NCI-H146 (cell line): ENCODE data around the gene VWDE.
"Not testable (repeated sequence)": the region's sequence is repeated elsewhere in the genome, so short reads cannot be mapped to it uniquely, and the experiment has no call there.

Experiments used
- DNase-seq: peaks from one replicate; lab custom pipeline; 2025; lab: John Stamatoyannopoulos, UW

The VWDE gene

DNA sequence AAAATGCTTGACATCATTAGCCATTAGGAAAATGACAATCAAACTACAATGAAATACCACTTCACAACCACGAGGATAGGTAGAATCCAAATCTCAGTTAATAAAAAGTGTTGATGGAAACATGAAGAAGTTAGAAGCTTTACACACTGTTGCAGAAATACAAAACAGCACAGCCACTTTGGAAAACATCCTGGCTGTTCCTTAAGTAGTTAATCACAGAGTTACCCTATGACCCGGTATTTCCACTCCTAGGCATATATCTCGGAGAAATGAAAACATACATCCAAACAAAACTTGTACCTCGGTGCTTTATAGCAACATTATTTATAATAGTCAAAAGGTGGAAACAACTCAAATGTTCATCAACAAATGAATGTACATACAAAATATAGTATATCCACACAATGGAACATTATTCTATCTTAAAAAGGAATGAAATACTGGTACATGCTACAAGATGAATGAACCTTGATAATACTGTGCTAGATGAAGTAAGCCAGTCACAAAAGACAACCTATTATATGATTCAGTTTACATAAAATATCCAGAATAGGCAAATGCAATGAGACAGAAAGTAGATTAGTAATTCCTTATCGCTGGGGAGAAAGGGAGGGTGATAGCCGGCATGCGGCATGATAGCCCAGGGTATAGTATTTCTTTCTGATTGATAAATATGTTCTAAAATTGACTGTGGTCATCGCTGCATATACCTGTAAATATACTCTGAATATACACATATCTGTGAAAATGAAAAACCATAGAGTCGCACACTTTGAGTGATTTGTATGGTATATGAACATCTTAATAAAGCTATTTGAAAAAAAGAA is 1.9 kb downstream of the VWDE start:
- DNase-seq = peak; percentile 15

DNA sequence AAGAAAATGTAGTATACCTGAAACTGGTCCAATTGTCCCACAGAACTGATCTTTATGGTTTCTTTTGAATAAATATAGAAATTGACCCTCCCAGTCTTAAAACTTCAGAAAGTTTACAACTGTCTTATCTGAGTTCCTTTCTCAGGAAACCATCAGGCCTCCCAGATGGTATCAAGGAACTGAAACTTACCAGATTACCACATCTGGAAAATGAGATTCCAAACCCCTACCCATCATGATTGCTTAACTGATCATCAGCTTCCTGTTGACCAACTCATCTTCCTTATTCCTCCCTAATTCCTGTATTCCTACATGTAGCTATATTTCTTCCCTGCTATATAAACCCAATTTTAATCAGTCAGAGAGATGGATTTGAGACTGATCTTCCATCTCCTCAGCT is 5.5 kb downstream of the VWDE start:
- no peak for DNase-seq

DNA sequence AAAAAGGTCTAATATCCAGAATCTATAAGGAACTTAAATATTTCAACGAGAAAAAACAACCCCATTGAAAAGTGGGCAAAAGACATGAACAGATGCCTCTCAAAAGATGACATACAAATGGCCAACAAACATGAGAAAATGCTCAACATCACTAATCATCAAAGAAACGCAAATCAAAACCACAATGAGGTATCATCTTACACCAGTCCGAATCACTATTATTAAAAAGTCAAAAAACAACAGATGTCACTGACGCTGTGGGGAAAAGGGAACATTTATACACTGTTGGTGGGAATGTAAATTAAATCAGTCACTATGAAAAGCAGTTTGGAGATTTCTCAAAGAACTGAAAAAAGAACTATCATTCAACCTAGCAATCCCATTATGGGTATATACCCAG is 6.0 kb downstream of the VWDE start:
- no peak for DNase-seq

DNA sequence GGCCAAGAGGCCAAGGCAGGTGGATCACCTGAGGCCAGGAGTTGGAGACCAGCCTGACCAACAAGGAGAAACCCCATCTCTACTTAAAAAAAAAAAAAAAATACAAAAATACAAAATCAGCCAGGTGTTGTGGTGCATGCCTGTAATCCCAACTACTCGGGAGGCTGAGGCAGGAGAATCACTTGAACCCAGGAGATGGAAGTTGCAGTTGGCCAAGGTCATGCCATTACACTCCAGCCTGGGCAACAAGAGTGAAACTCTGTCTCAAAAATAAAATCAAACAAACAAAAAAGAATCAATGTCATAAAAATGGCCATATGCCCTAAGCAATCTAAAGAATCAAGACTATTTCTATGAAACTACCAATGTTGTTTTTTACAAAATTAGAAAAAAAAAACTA is 7.0 kb downstream of the VWDE start:
- DNase-seq = not testable (repeated sequence)

DNA sequence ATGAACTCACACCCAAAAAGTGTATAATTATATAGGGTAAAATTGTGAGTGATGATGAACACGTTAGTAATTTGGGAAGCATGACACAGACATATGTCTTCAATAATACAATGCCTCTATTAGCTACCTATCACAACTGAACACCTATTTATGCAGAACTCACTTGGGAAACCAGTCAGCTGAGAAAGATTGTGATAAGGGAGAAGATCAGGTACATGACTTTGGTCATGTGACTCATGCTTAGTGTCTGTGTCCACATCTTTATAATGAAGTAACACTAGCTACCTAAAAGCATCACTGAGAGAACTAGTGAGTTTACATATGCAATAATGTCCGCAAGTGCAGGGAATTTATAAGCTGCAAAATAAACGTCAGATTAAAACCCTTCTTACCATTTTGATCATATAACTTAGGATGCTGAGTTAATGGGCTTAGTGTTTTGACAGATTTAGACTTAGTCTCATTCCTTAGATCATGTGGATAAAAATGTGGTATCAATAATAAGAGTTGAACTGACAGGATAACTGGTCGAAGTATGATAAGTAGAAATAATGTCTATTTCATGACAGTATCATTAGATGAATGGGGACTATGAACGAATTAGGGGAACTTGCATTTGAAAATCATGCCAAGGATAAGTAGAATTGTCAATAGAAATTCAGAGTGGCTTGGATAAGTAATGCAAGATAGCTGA is 11.6 kb downstream of the VWDE start:
- no peak for DNase-seq

- peak; percentile 80 for DNase-seq
Observed at GRCh38 chr7:12389089-12389700, 14.5 kb downstream of the VWDE start.

GRCh38 chr7:12386313-12386740 is 17.3 kb downstream of the VWDE start:
- DNase-seq = peak; percentile 84

GRCh38 chr7:12385364-12385786 is 18.3 kb downstream of the VWDE start:
- peak; percentile 77 for DNase-seq

DNA sequence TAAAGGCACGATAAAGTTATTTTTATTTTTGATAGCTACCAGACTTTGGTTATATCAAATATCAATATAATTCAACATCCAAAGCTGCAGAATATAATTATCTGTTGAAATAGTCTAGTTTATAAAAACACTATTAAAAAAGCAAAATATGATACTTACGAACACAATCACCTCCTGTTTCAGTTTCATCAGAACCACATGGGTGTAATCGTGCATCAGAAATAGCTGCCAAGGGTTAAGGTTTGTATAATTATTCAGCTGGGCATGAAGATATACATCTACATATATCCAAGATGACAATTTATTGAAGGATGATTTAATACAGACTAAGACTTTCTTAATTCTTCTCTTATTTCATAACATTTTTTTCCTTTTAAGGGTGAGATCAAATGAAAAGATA is 20.3 kb downstream of the VWDE start:
- no peak for DNase-seq

- DNase-seq = no peak
Observed at GRCh38 chr7:12378389-12378788, 25.3 kb downstream of the VWDE start.

DNA sequence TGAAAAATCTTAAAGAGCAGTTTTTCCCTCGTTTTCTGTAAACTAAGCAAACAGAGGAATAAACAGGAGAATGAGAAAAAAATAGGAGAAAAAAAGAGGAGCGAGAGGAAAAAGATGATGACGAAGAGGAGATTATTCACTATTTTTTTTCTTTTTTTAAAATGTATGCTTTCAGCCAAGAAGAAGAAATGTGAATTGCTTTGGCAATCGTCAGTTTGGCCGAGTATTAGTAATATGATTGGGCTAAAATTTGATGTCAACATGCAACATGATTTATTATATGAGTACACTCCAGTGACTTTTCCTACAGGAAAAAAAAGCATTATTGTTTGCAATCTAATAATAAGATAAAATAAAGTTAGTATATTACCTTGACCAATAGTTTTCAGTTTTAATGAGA is 26.3 kb downstream of the VWDE start:
- DNase-seq = no peak

DNA sequence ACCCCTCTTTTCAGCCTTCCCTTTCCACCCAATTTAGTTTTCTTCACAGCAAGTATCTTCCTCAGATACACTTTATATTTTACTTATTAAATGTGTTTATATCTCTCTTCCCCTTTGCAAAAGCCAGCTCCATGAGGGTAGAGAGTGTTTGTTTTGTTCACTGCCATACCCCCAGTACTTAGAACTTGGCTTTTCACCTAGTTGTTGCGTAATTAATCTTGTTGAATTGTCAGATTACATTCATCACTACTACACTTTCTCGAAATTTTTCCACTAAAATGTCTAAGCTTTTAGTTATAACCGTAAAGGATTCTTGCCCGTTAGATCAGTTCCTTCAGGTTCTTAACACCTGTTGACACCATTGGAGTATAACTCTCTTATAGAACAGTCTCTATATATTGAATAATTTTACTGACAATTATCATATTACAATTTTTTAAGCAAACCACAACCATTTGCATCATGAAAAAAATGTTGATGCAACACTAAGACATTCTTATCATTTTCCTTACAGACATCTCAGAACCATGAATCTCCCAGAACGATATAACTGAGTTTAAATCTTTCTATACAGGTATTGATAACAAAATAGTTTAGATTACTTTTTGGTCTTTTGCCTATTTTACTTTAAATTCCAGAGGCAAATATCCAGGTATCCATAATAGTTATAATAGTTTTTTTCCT is 29.9 kb downstream of the VWDE start:
- no peak for DNase-seq

DNA sequence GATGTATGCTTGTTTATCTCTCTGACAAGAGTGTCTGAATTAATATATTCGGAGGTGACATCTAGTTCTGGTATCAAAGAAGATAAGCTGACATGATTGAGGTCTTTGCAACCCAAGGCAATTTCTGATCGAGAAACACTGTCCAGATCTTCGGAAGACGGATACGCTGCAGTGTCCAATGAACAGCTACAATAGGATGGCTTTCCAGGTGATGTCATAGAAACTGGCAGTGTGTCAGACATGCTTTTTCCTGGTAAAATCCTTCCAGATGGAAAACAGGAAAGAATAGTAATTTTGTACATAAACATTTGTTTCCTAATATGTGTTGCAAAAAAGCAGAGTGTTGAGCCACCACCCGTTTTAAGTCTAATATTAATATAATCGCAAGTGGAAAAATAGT is 33.4 kb downstream of the VWDE start:
- DNase-seq = no peak

GRCh38 chr7:12369756-12370155 is 33.9 kb downstream of the VWDE start:
- no peak for DNase-seq

DNA sequence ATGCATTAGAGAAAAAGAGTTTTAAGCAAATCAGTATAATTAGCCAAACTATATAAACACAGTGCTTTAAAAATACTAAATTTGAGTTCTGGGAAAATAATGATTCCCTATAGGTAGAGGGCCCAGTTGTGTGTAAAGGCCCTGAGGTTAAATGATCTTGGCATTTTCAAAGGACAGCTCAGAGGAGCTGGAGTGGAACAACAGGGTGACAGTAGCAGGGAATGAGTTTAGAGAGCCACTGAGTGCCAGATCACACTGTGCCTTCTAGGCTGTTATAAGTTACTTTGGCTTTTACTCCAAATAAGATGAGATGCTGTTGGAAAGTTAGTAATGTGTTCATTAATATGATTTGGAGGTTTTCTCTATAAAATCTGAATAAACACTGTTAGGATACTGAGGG is 34.6 kb downstream of the VWDE start:
- no peak for DNase-seq

DNA sequence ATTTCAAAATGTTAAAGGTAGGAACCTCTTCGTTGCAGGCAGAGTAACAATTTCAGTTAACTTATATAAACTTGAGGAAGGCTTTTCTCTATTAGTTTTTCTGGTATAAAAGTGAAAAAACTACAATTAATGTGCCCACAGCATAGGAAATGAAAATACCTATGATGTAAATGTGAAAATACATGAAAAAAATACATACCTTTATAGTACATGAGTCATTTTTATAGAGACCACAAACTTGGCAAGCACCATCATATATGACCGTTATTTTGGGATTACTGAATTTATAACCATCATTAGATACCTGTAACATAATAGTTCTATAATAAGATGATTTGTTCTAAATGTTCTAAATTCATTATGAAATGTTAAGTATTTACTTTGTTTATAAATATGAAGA is 42.7 kb downstream of the VWDE start:
- no peak for DNase-seq

DNA sequence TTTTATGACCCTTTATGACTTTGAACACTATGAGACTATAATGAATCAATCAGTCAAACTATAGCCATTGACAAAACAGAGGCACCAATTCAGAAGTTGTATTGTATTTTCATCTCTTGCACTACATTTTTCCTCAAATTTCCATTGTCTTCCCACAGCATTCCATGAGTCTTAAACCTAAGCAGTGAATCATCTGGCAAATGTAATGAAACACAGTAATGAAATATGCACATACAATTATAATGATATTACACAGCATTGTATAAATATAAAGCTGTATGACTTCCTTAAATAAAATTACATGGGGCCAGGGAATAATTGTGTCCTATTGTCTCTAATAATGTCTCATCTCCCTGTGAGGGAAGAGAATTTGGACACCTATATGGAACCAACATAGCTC is 45.0 kb downstream of the VWDE start:
- no peak for DNase-seq

GRCh38 chr7:12357508-12357907 is 46.2 kb downstream of the VWDE start:
- DNase-seq = no peak

DNA sequence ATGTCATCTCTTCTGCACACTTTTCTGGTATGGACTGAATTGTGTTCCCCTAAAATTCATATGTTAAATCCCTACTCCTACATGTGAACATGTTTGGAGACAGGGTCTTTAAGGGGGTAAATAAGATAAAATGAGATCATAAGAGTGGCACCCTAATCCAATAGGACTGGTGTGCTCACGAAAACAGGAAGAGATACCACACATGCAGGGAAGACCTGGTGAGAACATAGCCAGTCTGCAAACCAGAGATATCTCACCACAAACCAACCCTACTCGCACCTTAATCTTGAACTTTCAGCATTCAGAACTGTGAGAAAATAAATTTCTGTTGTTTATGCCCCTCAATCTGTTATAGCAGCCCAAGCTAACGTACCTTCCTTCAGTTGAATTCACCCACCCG is 51.8 kb downstream of the VWDE start:
- no peak for DNase-seq

GRCh38 chr7:12350971-12351370 is 52.7 kb downstream of the VWDE start:
- no peak for DNase-seq

- DNase-seq = no peak
Observed at GRCh38 chr7:12337095-12337494, 66.6 kb downstream of the VWDE start.
